ENCODE results near the gene RAB23. TPM values are rescaled to one million over a fixed set of nuclear protein-coding genes. Genes with fewer than 3 reads are reported as not detected.
A peak's percentile ranks its signal among the peaks of the same experiment; 100 is the strongest.

The RAB23 gene
- 3.0 and 4.0 TPM in 2 replicates for total RNA-seq

- Mint-ChIP-seq H3K9me3 (no peaks in the 10 kb centered on the region), H3K4me3 (peak within 1 kb of the TSS; percentile 93), H3K36me3 (ENCODE audit: low read depth) (peaks cover 4% of the 10 kb centered on the region), H3K27ac (peak within 1 kb of the TSS; percentile 92), H3K4me1 (peaks cover 13% of the 10 kb centered on the region), H3K27me3 (peaks cover 37% of the 10 kb centered on the region)
- intact Hi-C loops (cut with micrococcal nuclease): loop anchor here (1.0 to 10.0 kb wide), 6 partner anchors 50 to 317 kb away; partner anchors contain the start of genes BAG2, BEND6, KIAA1586 and ZNF451
- peak; percentile 97 for DNase-seq
Observed at GRCh38 chr6:57221936-57222742, at the start of gene RAB23. Gene RAB23 (minus strand): TSS chr6:57222307. CDS start chr6:57210380, 11,927 bp downstream.

- Mint-ChIP-seq H3K36me3 (ENCODE audit: low read depth) (no peaks in the 10 kb centered on the region), H3K4me3 (no peak overlapping the region), H3K4me1 (no peaks in the 10 kb centered on the region), H3K27me3 (no peaks in the 10 kb centered on the region), H3K9me3 (no peaks in the 10 kb centered on the region), H3K27ac (no peak overlapping the region)
- no peak for DNase-seq
- intact Hi-C loops (cut with micrococcal nuclease): loop anchor here (1.0 kb wide), 1 partner anchor 48 kb away; no protein-coding TSS in a partner anchor
Observed at GRCh38 chr6:57268294-57268640, 46.2 kb upstream of the RAB23 start.

DNA sequence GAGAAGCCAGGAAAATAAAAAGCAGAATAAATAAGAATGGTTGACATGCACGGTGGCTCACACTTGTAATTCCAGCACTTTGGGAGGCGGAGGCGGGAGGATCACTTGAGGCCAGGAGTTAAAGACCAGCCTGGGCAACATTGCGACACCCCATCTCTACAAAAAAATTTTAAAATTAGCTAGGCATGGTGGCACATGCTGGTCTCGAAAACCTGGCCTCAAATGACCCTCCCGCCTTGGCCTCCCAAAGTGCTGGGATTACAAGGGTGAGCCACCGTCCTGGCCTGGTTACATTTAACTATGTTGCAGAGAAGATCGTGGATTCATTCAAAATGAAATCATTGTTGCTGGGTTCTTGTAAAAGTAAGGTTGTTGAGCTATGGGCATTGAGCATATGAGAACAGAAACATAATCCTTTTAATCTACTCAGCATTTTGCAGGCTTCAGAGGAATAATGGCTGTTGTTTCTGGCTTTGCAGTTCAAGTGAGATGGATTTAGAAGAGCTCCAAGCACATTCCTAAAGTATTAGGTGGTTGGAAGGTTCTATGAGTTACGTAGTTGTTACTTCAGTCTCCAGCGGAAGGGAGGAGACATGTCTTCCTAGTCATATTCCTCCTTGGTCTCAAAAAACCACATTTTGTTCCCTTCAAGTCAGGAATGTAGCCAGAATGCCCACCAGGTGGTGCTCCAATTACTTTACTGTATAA lies 45.6 kb upstream of the RAB23 start:
- Mint-ChIP-seq H3K9me3 (no peaks in the 10 kb centered on the region), H3K27me3 (no peaks in the 10 kb centered on the region), H3K36me3 (ENCODE audit: low read depth) (no peaks in the 10 kb centered on the region), H3K4me1 (no peaks in the 10 kb centered on the region), H3K4me3 (no peak overlapping the region), H3K27ac (no peak overlapping the region)
- peak; percentile 65 for DNase-seq
- intact Hi-C loops (cut with micrococcal nuclease): loop anchor here (1.0 kb wide), 1 partner anchor 49 kb away; no protein-coding TSS in a partner anchor

DNA sequence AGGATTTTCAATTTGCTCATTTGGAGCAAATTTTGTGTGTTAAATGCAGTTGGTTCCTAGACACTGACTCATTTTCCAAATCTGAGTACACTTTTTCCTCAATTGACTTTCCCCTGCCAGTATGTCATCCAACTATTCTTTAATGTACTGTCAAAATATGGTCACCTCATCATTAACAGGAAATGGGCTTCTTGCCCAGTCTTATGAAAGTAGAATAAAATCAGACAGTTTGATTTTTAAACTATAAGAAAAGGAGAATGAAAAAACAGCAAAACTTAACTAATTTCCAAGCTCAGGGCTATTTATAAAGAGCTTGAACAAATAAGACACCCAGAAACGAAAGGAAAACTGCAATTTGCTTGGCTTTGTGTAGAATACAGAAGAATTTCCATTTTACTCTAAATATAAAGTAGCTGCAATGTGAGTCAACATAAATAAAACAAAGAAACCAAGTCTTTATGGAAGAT lies 43.7 kb upstream of the RAB23 start:
- Mint-ChIP-seq H3K4me3 (no peak overlapping the region), H3K27ac (peak overlapping the region; percentile 59), H3K4me1 (no peaks in the 10 kb centered on the region), H3K27me3 (no peaks in the 10 kb centered on the region), H3K9me3 (no peaks in the 10 kb centered on the region), H3K36me3 (ENCODE audit: low read depth) (no peaks in the 10 kb centered on the region)
- intact Hi-C loops (cut with micrococcal nuclease): no loop called here
- DNase-seq: no peak

DNA sequence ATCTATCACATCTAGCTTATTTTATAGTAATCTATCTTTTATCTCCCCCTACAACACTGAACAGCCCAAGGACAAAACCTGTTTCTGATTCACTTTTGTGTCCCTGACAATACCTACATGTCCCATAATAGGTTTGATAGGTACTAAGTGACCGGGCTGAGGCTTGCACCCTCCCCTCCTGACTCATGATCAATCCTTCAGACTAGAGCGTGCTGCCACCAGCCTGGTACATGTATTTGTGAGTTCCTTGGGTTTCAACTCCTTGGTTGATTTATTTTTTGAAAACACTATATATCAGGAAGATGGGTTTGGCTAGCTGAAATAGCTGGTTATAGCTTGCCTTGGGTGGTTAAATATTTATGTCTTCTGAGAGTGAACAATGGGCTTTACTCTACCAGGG lies 41.6 kb upstream of the RAB23 start:
- Mint-ChIP-seq H3K4me3 (no peak overlapping the region), H3K36me3 (ENCODE audit: low read depth) (no peaks in the 10 kb centered on the region), H3K27me3 (no peaks in the 10 kb centered on the region), H3K27ac (no peak overlapping the region), H3K9me3 (no peaks in the 10 kb centered on the region), H3K4me1 (no peaks in the 10 kb centered on the region)
- DNase-seq: no peak
- intact Hi-C loops (cut with micrococcal nuclease): no loop called here

DNA sequence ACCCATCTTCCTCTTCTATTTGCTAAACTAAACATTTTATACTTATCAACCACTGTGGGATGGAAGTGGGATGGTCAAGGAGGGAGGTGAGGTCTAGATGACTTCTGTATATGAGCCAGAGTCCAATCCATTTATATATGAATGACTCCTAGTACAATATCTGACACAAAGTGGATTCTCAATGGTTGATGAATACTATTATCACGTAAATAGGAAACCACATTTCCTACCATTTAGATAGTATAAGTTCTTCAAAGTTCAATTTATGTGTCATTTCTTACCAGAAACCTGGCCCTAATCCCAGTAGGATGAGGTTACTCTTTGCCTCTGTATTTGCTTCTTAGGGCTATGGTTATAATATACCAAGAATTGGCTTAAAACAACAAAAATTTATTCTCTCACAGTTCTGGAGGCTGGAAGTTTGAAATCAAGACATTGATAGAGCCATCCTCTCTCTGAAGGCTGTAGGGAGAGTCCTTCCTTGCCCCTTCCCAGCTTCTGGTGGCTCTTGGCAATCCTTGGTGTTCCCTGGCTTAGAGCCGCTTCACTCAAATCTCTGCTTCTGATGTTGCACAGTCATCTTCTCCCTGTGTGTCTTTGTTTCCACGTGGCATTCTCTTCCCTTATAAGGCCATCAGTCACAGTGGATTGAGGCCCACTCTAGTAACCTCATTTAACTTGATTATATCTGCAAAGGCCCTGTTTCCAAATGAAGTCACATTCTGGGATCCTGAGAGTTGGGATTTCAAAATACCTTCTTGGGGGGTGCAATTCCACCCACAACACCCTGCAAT lies 41.0 kb upstream of the RAB23 start:
- Mint-ChIP-seq H3K4me1 (no peaks in the 10 kb centered on the region), H3K36me3 (ENCODE audit: low read depth) (no peaks in the 10 kb centered on the region), H3K4me3 (no peak overlapping the region), H3K9me3 (no peaks in the 10 kb centered on the region), H3K27me3 (no peaks in the 10 kb centered on the region), H3K27ac (no peak overlapping the region)
- intact Hi-C loops (cut with micrococcal nuclease): no loop called here
- no peak for DNase-seq

GRCh38 chr6:57262488-57262887 lies 40.4 kb upstream of the RAB23 start:
- Mint-ChIP-seq H3K36me3 (ENCODE audit: low read depth) (no peaks in the 10 kb centered on the region), H3K9me3 (no peaks in the 10 kb centered on the region), H3K4me3 (no peak overlapping the region), H3K27ac (no peak overlapping the region), H3K27me3 (no peaks in the 10 kb centered on the region), H3K4me1 (no peaks in the 10 kb centered on the region)
- intact Hi-C loops (cut with micrococcal nuclease): no loop called here
- DNase-seq: no peak

DNA sequence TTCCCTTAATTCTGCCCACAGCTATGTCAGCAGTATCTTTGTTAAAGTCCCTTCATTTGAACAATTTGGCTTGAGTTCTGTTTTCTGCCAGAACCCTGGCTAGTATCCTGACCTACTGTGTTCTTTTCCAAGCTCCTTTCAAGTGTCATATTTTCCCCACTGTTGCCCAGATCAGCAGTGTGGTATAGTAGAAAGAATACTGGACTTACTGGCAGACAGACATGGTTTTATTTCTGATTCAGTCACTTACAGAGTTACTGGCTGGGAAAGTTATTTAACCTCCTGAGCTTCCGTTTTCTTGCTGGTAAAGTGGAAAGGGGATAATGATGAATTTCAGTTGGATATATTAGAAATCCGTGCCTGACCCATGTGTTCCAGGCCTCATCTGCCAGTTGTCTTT lies 39.8 kb upstream of the RAB23 start:
- no peak for DNase-seq
- Mint-ChIP-seq H3K9me3 (no peaks in the 10 kb centered on the region), H3K27ac (no peak overlapping the region), H3K4me3 (no peak overlapping the region), H3K27me3 (no peaks in the 10 kb centered on the region), H3K36me3 (ENCODE audit: low read depth) (no peaks in the 10 kb centered on the region), H3K4me1 (no peaks in the 10 kb centered on the region)
- intact Hi-C loops (cut with micrococcal nuclease): no loop called here

DNA sequence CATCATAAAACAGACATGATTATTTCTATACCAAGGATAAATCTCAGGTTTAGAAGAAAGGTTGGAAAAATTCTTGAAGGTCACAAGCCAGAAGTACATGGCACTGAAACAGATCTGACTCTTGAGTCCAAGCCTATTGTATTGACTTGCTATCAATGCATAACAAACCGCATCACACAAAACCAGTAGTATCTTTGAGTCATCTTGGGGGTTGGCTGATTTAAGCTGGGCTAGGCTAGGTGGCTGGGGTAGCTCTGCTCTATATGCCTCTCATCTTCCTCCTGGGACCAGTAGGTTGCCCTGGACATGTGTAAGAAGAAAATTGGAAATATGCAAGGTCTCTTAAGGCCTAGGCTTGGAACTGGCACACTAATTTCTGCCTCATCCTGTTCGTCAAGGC lies 37.0 kb upstream of the RAB23 start:
- H3K27ac Mint-ChIP-seq: no peak overlapping the region
- no peak overlapping the region for H3K4me3 Mint-ChIP-seq
- H3K9me3 Mint-ChIP-seq: no peaks in the 10 kb centered on the region
- intact Hi-C loops (cut with micrococcal nuclease): no loop called here
- DNase-seq: no peak
- no peaks in the 10 kb centered on the region for H3K4me1 Mint-ChIP-seq
- no peaks in the 10 kb centered on the region for H3K36me3 Mint-ChIP-seq (ENCODE audit: low read depth)
- no peaks in the 10 kb centered on the region for H3K27me3 Mint-ChIP-seq

DNA sequence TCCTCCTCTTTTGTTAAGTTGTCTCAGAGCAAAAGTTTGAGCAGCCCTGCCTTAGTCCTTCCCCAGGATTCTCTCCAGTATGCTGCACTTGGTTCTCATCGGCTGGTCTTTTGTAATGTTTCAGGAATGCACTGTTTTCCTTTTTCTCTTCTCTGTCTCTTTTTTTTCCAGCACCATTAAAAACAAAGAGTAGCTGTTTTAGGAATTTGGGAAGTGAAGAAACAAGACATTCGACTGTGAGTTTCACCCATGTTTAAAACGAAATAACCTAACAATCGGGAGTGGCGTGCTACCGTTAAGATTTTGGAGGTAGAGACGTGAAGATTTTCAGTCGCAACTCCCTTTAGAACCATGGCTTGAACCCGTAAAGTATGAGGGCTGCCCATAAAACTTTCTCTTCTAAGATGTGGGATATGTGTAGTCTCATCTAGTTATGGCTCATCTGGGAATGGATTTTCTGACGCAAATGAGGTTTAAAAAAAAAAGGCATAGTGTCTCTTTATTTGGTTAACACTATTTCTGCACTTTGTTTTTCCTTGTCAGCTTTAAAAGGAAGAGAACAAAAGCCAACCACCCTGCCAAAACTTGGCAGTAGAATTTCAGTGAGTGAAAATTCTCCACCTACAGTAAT lies 35.9 kb upstream of the RAB23 start:
- no peak for DNase-seq
- Mint-ChIP-seq H3K9me3 (no peaks in the 10 kb centered on the region), H3K4me1 (no peaks in the 10 kb centered on the region), H3K27ac (no peak overlapping the region), H3K4me3 (no peak overlapping the region), H3K36me3 (ENCODE audit: low read depth) (no peaks in the 10 kb centered on the region), H3K27me3 (no peaks in the 10 kb centered on the region)
- intact Hi-C loops (cut with micrococcal nuclease): no loop called here

- no peak overlapping the region for H3K27ac Mint-ChIP-seq
- no peaks in the 10 kb centered on the region for H3K27me3 Mint-ChIP-seq
- H3K4me1 Mint-ChIP-seq: no peaks in the 10 kb centered on the region
- no peaks in the 10 kb centered on the region for H3K36me3 Mint-ChIP-seq (ENCODE audit: low read depth)
- H3K4me3 Mint-ChIP-seq: no peak overlapping the region
- intact Hi-C loops (cut with micrococcal nuclease): no loop called here
- no peak for DNase-seq
- H3K9me3 Mint-ChIP-seq: no peaks in the 10 kb centered on the region
Observed at GRCh38 chr6:57256541-57256940, 34.4 kb upstream of the RAB23 start.

- no peaks in the 10 kb centered on the region for H3K27me3 Mint-ChIP-seq
- intact Hi-C loops (cut with micrococcal nuclease): no loop called here
Observed at GRCh38 chr6:57255451-57256169, 33.5 kb upstream of the RAB23 start.

More at GRCh38 chr6:57255451-57256169, 33.5 kb upstream of the RAB23 start:
- H3K27ac Mint-ChIP-seq: no peak overlapping the region
- no peaks in the 10 kb centered on the region for H3K4me1 Mint-ChIP-seq
- no peaks in the 10 kb centered on the region for H3K36me3 Mint-ChIP-seq (ENCODE audit: low read depth)
- DNase-seq: no peak
- no peak overlapping the region for H3K4me3 Mint-ChIP-seq
- no peaks in the 10 kb centered on the region for H3K9me3 Mint-ChIP-seq
